Measurements from ENCODE around the gene ADAMTSL3.

The ADAMTSL3 gene

GRCh38 chr15:83881156-83881555, 227.2 kb downstream of the ADAMTSL3 start:
- H3K9ac ChIP-seq (ENCODE audit: low read depth, low read length, poor library complexity), result no peak overlapping the region
- H3K4me2 ChIP-seq (ENCODE audit: insufficient read depth, low read length, poor library complexity, severe bottlenecking), result no peak overlapping the region
- H3K9me3 ChIP-seq (replicated peaks in 1 of 2; ENCODE audit: control insufficient read depth in 2 of 2, insufficient read depth in 1 of 2, low read depth in 1 of 2, low read length in 2 of 2), result no peaks in the 10 kb centered on the region
- no peak overlapping the region for H3K4me3 ChIP-seq (ENCODE audit: low read length in 2 of 2)
- no peaks in the 10 kb centered on the region for H3K79me1 ChIP-seq (ENCODE audit: low read depth, low read length)
- no peak for DNase-seq (ENCODE audit: low spot score)
- H2AFZ ChIP-seq (ENCODE audit: low read length), result no peak overlapping the region
- H4K8ac ChIP-seq (ENCODE audit: low read depth, low read length), result no peak overlapping the region
- no peak overlapping the region for H3K23ac ChIP-seq (ENCODE audit: low read depth, low read length, poor library complexity)
- no peak overlapping the region for H4K91ac ChIP-seq (ENCODE audit: low read depth, low read length, poor library complexity)
- H3K4me1 ChIP-seq (ENCODE audit: control insufficient read depth in 2 of 2, insufficient read depth in 1 of 2, low read depth in 1 of 2, low read length in 2 of 2), result no peaks in the 10 kb centered on the region
- H3K27me3 ChIP-seq (ENCODE audit: control insufficient read depth in 3 of 3, insufficient read depth in 3 of 3, low read depth in 1 of 3, low read length in 3 of 3), result no peaks in the 10 kb centered on the region
- no peak overlapping the region for H2AK5ac ChIP-seq (ENCODE audit: low read depth, low read length)
- no peak overlapping the region for H3K27ac ChIP-seq (replicated peaks; ENCODE audit: low read length)
- H2BK120ac ChIP-seq (ENCODE audit: low read depth, low read length), result no peak overlapping the region
- no peaks in the 10 kb centered on the region for H3K36me3 ChIP-seq (replicated peaks in 1 of 2; ENCODE audit: control insufficient read depth in 2 of 2, insufficient read depth in 2 of 2, low read length in 2 of 2)
- no peak overlapping the region for H3K18ac ChIP-seq (ENCODE audit: low read length)
- no peak overlapping the region for H3K4ac ChIP-seq (ENCODE audit: low read length)
- no peak overlapping the region for H2BK15ac ChIP-seq (ENCODE audit: low read length)
- no peak overlapping the region for H3K14ac ChIP-seq (ENCODE audit: low read length)
- no peak overlapping the region for H2BK5ac ChIP-seq (ENCODE audit: low read length)
- WGBS, 2 donors (ENCODE audit: extremely low coverage in 2 of 2, insufficient read length in 2 of 2, insufficient replicate concordance in 1 of 2), result no CpG with 5 or more reads among the region's 3 CpGs
- H2BK12ac ChIP-seq (ENCODE audit: low read length), result no peak overlapping the region

GRCh38 chr15:83886321-83886720, 232.4 kb downstream of the ADAMTSL3 start:
- H3K4ac ChIP-seq (ENCODE audit: low read length), result no peak overlapping the region
- H3K9me3 ChIP-seq (replicated peaks in 1 of 2; ENCODE audit: control insufficient read depth in 2 of 2, insufficient read depth in 1 of 2, low read depth in 1 of 2, low read length in 2 of 2), result no peaks in the 10 kb centered on the region
- H2BK120ac ChIP-seq (ENCODE audit: low read depth, low read length), result no peak overlapping the region
- H3K18ac ChIP-seq (ENCODE audit: low read length), result no peak overlapping the region
- H3K27me3 ChIP-seq (ENCODE audit: control insufficient read depth in 3 of 3, insufficient read depth in 3 of 3, low read depth in 1 of 3, low read length in 3 of 3), result no peaks in the 10 kb centered on the region
- H2BK15ac ChIP-seq (ENCODE audit: low read length), result no peak overlapping the region
- no peak overlapping the region for H4K91ac ChIP-seq (ENCODE audit: low read depth, low read length, poor library complexity)
- no peak overlapping the region for H2AFZ ChIP-seq (ENCODE audit: low read length)
- H2BK5ac ChIP-seq (ENCODE audit: low read length), result no peak overlapping the region
- no peaks in the 10 kb centered on the region for H3K36me3 ChIP-seq (replicated peaks in 1 of 2; ENCODE audit: control insufficient read depth in 2 of 2, insufficient read depth in 2 of 2, low read length in 2 of 2)
- no peak overlapping the region for H3K23ac ChIP-seq (ENCODE audit: low read depth, low read length, poor library complexity)
- WGBS, 2 donors (ENCODE audit: extremely low coverage in 2 of 2, insufficient read length in 2 of 2, insufficient replicate concordance in 1 of 2), result no CpG with 5 or more reads among the region's 2 CpGs
- no peak overlapping the region for H3K27ac ChIP-seq (replicated peaks; ENCODE audit: low read length)
- H4K8ac ChIP-seq (ENCODE audit: low read depth, low read length), result no peak overlapping the region
- H3K4me2 ChIP-seq (ENCODE audit: insufficient read depth, low read length, poor library complexity, severe bottlenecking), result no peak overlapping the region
- H2BK12ac ChIP-seq (ENCODE audit: low read length), result no peak overlapping the region
- no peak overlapping the region for H3K4me3 ChIP-seq (ENCODE audit: low read length in 2 of 2)
- H3K4me1 ChIP-seq (ENCODE audit: control insufficient read depth in 2 of 2, insufficient read depth in 1 of 2, low read depth in 1 of 2, low read length in 2 of 2), result no peaks in the 10 kb centered on the region
- no peaks in the 10 kb centered on the region for H3K79me1 ChIP-seq (ENCODE audit: low read depth, low read length)
- H3K9ac ChIP-seq (ENCODE audit: low read depth, low read length, poor library complexity), result no peak overlapping the region
- H2AK5ac ChIP-seq (ENCODE audit: low read depth, low read length), result no peak overlapping the region
- DNase-seq (ENCODE audit: low spot score), result no peak
- no peak overlapping the region for H3K14ac ChIP-seq (ENCODE audit: low read length)

GRCh38 chr15:83887404-83887803, 233.5 kb downstream of the ADAMTSL3 start:
- Histone ChIP-seq H3K4me3 (ENCODE audit: low read length in 2 of 2) (no peak overlapping the region), H3K27me3 (ENCODE audit: control insufficient read depth in 3 of 3, insufficient read depth in 3 of 3, low read depth in 1 of 3, low read length in 3 of 3) (no peaks in the 10 kb centered on the region), H3K4me2 (ENCODE audit: insufficient read depth, low read length, poor library complexity, severe bottlenecking) (no peak overlapping the region), H3K79me1 (ENCODE audit: low read depth, low read length) (no peaks in the 10 kb centered on the region), H3K27ac (replicated peaks; ENCODE audit: low read length) (no peak overlapping the region), H2BK120ac (ENCODE audit: low read depth, low read length) (no peak overlapping the region), H3K36me3 (replicated peaks in 1 of 2; ENCODE audit: control insufficient read depth in 2 of 2, insufficient read depth in 2 of 2, low read length in 2 of 2) (no peaks in the 10 kb centered on the region), H2BK12ac (ENCODE audit: low read length) (no peak overlapping the region), H3K14ac (ENCODE audit: low read length) (no peak overlapping the region), H2AFZ (ENCODE audit: low read length) (no peak overlapping the region), H2AK5ac (ENCODE audit: low read depth, low read length) (no peak overlapping the region), H4K8ac (ENCODE audit: low read depth, low read length) (no peak overlapping the region), H3K4ac (ENCODE audit: low read length) (no peak overlapping the region), H3K23ac (ENCODE audit: low read depth, low read length, poor library complexity) (no peak overlapping the region), H3K9ac (ENCODE audit: low read depth, low read length, poor library complexity) (no peak overlapping the region), H2BK15ac (ENCODE audit: low read length) (no peak overlapping the region), H2BK5ac (ENCODE audit: low read length) (no peak overlapping the region), H3K9me3 (replicated peaks in 1 of 2; ENCODE audit: control insufficient read depth in 2 of 2, insufficient read depth in 1 of 2, low read depth in 1 of 2, low read length in 2 of 2) (no peaks in the 10 kb centered on the region), H4K91ac (ENCODE audit: low read depth, low read length, poor library complexity) (no peak overlapping the region), H3K4me1 (ENCODE audit: control insufficient read depth in 2 of 2, insufficient read depth in 1 of 2, low read depth in 1 of 2, low read length in 2 of 2) (no peaks in the 10 kb centered on the region), H3K18ac (ENCODE audit: low read length) (no peak overlapping the region)
- WGBS, 2 donors (ENCODE audit: extremely low coverage in 2 of 2, insufficient read length in 2 of 2, insufficient replicate concordance in 1 of 2), result no CpG with 5 or more reads among the region's 2 CpGs
- no peak for DNase-seq (ENCODE audit: low spot score)

GRCh38 chr15:83887961-83888360, 234.0 kb downstream of the ADAMTSL3 start:
- no peak overlapping the region for H3K27ac ChIP-seq (replicated peaks; ENCODE audit: low read length)
- no peak overlapping the region for H2AFZ ChIP-seq (ENCODE audit: low read length)
- no peak overlapping the region for H2BK12ac ChIP-seq (ENCODE audit: low read length)
- no peak overlapping the region for H4K91ac ChIP-seq (ENCODE audit: low read depth, low read length, poor library complexity)
- H3K4me2 ChIP-seq (ENCODE audit: insufficient read depth, low read length, poor library complexity, severe bottlenecking), result no peak overlapping the region
- H2AK5ac ChIP-seq (ENCODE audit: low read depth, low read length), result no peak overlapping the region
- no peaks in the 10 kb centered on the region for H3K4me1 ChIP-seq (ENCODE audit: control insufficient read depth in 2 of 2, insufficient read depth in 1 of 2, low read depth in 1 of 2, low read length in 2 of 2)
- H3K36me3 ChIP-seq (replicated peaks in 1 of 2; ENCODE audit: control insufficient read depth in 2 of 2, insufficient read depth in 2 of 2, low read length in 2 of 2), result no peaks in the 10 kb centered on the region
- H3K18ac ChIP-seq (ENCODE audit: low read length), result no peak overlapping the region
- no peaks in the 10 kb centered on the region for H3K27me3 ChIP-seq (ENCODE audit: control insufficient read depth in 3 of 3, insufficient read depth in 3 of 3, low read depth in 1 of 3, low read length in 3 of 3)
- no peak overlapping the region for H3K4me3 ChIP-seq (ENCODE audit: low read length in 2 of 2)
- H2BK120ac ChIP-seq (ENCODE audit: low read depth, low read length), result no peak overlapping the region
- DNase-seq (ENCODE audit: low spot score), result no peak
- no peak overlapping the region for H2BK15ac ChIP-seq (ENCODE audit: low read length)
- H3K23ac ChIP-seq (ENCODE audit: low read depth, low read length, poor library complexity), result no peak overlapping the region
- H3K4ac ChIP-seq (ENCODE audit: low read length), result no peak overlapping the region
- no peak overlapping the region for H4K8ac ChIP-seq (ENCODE audit: low read depth, low read length)
- H3K9ac ChIP-seq (ENCODE audit: low read depth, low read length, poor library complexity), result no peak overlapping the region
- H2BK5ac ChIP-seq (ENCODE audit: low read length), result no peak overlapping the region
- no peaks in the 10 kb centered on the region for H3K79me1 ChIP-seq (ENCODE audit: low read depth, low read length)
- no peak overlapping the region for H3K14ac ChIP-seq (ENCODE audit: low read length)
- no CpG with 5 or more reads among the region's 2 CpGs for WGBS, 2 donors (ENCODE audit: extremely low coverage in 2 of 2, insufficient read length in 2 of 2, insufficient replicate concordance in 1 of 2)
- H3K9me3 ChIP-seq (replicated peaks in 1 of 2; ENCODE audit: control insufficient read depth in 2 of 2, insufficient read depth in 1 of 2, low read depth in 1 of 2, low read length in 2 of 2), result no peaks in the 10 kb centered on the region
